Astrocyte of the cerebellum (primary cell): Measurements from ENCODE around the gene RHOT1.
A peak's percentile ranks its signal among the peaks of the same experiment; 100 is the strongest.

Experiments
- DNase-seq: peaks from one replicate; pipeline ENCODE4 v3.0.0-alpha.2; 2011; ENCODE audit warnings: low read depth
- H3K4me3 ChIP-seq: 2 replicates; pipeline ENCODE4 v1.5.1; 2011; ENCODE audit warnings: mild to moderate bottlenecking, low read depth, low read length, moderate library complexity
- in situ Hi-C: cut with HindIII; loops from 2 replicates; pipeline ENCODE4 v1.10.0; 2017; ENCODE audit warnings: low sequenced_read_pairs
- TF ChIP-seq, protein P1 (sequence below): IDR thresholded peaks from 2 replicates; pipeline ENCODE4 v1.5.1; 2012; ENCODE audit warnings: low read length, low read depth, moderate library complexity, mild to moderate bottlenecking; ENCODE audit errors: missing control alignments

Gene RHOT1

DNA sequence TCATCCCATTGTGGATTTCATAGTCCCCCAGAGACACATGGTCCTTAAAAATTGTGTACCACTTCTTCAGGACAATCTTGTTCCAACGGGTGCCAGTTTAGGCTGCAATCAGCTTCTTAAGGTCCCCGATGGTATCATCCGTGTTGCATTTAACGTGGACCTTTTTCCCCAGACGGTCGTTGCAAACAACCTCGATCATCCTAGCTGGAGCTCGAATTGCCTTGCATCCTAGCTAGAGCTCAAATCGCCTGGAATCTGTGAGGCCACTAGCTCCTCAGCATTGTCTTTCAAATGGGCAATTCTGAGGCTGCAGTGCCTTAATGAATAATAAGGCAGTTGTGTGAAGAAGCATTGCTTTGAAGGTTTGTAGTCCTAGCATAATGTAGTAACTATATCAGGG, 85.6 kb downstream of the RHOT1 start:
- DNase-seq = no peak
- TF ChIP-seq, protein P1, sequence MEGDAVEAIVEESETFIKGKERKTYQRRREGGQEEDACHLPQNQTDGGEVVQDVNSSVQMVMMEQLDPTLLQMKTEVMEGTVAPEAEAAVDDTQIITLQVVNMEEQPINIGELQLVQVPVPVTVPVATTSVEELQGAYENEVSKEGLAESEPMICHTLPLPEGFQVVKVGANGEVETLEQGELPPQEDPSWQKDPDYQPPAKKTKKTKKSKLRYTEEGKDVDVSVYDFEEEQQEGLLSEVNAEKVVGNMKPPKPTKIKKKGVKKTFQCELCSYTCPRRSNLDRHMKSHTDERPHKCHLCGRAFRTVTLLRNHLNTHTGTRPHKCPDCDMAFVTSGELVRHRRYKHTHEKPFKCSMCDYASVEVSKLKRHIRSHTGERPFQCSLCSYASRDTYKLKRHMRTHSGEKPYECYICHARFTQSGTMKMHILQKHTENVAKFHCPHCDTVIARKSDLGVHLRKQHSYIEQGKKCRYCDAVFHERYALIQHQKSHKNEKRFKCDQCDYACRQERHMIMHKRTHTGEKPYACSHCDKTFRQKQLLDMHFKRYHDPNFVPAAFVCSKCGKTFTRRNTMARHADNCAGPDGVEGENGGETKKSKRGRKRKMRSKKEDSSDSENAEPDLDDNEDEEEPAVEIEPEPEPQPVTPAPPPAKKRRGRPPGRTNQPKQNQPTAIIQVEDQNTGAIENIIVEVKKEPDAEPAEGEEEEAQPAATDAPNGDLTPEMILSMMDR = no peak
- in situ Hi-C loops = no loop called here
- no peak overlapping the region for H3K4me3 ChIP-seq

DNA sequence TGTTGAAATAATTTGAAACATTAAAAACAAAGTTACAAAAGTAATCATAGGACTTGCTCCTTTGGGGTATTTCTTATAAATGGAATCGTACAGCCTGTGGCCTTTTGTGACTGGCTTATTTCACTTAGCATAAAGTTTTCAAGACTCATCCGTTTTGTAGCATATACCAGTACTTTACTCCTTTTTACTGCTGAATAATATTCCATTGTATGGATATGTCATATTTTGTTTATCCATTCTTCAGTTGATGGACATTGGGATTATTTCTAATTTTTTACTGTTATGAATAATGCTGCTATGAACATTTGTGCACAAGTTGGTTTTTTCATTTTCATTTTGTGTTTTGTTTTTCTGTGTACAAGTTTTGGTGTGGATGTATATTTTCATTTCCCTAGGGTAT, 93.3 kb downstream of the RHOT1 start:
- in situ Hi-C loops = no loop called here
- H3K4me3 ChIP-seq = no peak overlapping the region
- no peak for DNase-seq
- TF ChIP-seq, protein P1 = no peak

- in situ Hi-C loops = no loop called here
- H3K4me3 ChIP-seq = no peak overlapping the region
- no peak for DNase-seq
- TF ChIP-seq, protein P1 = no peak
These were observed 97.2 kb downstream of the RHOT1 start for GRCh38 chr17:32239456-32239855.

- DNase-seq = peak; percentile 4
- TF ChIP-seq, protein P1 = no peak
- in situ Hi-C loops = no loop called here
- H3K4me3 ChIP-seq = no peak overlapping the region
These were observed 98.4 kb downstream of the RHOT1 start for GRCh38 chr17:32240750-32241149.

DNA sequence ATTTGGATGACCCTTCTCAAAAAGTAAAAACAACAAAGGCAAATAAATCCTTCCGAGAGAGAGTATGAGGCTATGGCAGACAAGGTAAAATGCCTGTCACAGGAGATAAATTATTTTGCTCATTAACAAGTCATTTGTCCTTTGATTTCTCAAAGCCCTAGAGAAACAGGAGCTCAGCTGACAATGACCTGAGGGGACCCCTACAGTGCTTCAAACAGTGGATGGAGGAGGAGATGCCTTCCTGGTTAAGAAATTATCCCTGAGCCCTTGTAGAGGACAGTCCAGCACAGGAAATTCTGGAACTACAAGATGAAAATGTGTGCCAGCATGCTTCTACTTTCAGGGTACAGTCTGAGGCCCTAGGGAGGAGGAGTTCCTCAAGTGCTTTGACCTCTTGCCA, 99.3 kb downstream of the RHOT1 start:
- H3K4me3 ChIP-seq = no peak overlapping the region
- in situ Hi-C loops = no loop called here
- TF ChIP-seq, protein P1 = no peak
- DNase-seq = no peak

DNA sequence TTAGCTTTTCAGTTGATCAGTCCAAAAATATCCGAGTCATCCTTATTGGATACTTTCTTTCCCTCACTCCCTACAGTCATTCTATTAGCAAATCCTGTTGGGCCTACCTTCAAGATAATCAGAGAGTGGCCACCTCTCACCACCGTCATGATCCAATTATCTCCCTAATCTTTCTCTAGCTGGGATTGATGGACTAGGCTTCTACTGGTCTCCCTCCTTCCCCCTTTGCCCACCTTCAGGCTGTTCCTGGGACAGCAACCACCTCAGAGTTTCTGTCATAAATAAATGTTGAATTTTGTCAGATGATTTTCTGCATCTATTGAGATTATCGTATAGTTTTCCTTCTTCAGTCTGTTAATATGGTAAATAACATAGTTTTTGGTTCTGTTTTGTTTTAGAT, 107.2 kb downstream of the RHOT1 start:
- DNase-seq = no peak
- in situ Hi-C loops = no loop called here
- TF ChIP-seq, protein P1 = no peak
- no peak overlapping the region for H3K4me3 ChIP-seq

DNA sequence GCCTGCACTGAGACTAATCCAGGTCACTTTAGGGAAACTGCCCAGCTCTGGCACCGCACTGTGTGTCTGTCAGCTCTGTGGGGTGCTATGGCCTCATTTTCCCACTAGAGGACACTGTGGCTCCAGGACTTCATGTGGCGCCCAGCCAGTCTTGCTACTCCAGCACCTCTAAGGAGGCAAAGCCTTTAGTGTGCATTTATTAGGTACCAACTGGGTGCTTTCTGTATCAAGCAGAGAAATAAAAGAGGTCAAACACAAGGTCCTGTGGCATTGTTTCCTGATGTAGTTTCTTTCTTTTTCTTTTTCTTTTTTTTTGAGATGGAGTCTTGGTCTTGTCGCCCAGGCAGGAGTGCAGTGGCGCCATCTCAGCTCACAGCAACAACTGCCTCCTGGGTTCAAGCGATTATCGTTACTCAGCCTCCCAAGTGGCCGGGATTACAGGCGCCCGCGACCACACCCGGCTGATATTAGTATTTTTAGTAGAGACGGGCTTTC, 110.9 kb downstream of the RHOT1 start:
- H3K4me3 ChIP-seq = no peak overlapping the region
- peak; percentile 42 for DNase-seq
- TF ChIP-seq, protein P1 = peak; percentile 99
- in situ Hi-C loops = no loop called here
